Large intestine (tissue), 3 donors: ENCODE data around the gene PLAAT4. TPM values are rescaled to one million over a fixed set of nuclear protein-coding genes. Genes with fewer than 3 reads are reported as not detected.
"Not testable (repeated sequence)": the region's sequence is repeated elsewhere in the genome, so short reads cannot be mapped to it uniquely, and the experiment has no call there.

Source experiments
- DNase-seq, 2 donors: peaks; one replicate each; pipeline versions ENCODE4 v3.0.0 to v3.0.0-alpha.2; 2013
- H3K27ac ChIP-seq: one replicate; pipeline ENCODE4 v1.5.1; 2013; ENCODE audit warnings: low read length
- H3K27me3 ChIP-seq: 2 replicates; pipeline ENCODE4 v1.6.1; 2013; ENCODE audit warnings: low read length; ENCODE audit not compliant: control insufficient read depth, insufficient read depth
- H3K36me3 ChIP-seq: 2 replicates; pipeline ENCODE4 v1.6.1; 2013; ENCODE audit warnings: low read length; ENCODE audit not compliant: control insufficient read depth, insufficient read depth
- H3K4me1 ChIP-seq: one replicate; pipeline ENCODE4 v1.6.1; 2013; ENCODE audit warnings: low read length; ENCODE audit not compliant: control insufficient read depth, insufficient read depth
- H3K4me3 ChIP-seq: one replicate; pipeline ENCODE4 v1.5.1; 2013; ENCODE audit warnings: low read length
- H3K9me3 ChIP-seq: one replicate; pipeline ENCODE4 v1.6.1; 2013; ENCODE audit warnings: mild to moderate bottlenecking, low read depth, low read length, moderate library complexity; ENCODE audit not compliant: control insufficient read depth
- WGBS: methylation state at CpG from one replicate; pipeline ENCODE4 v1.1.5; 2013; ENCODE audit warnings: low lambda C conversion rate; ENCODE audit not compliant: insufficient coverage; 5-methylcytosine and 5-hydroxymethylcytosine counted together
- polyA plus RNA-seq: library from polyadenylated mRNA; unstranded; fragments of 120-200 nt; gene quantifications from one replicate; pipeline ENCODE4 v1.2.1, GENCODE V29; 2013

The PLAAT4 gene
- polyA plus RNA-seq, 1 donor, result 20.3 TPM

DNA sequence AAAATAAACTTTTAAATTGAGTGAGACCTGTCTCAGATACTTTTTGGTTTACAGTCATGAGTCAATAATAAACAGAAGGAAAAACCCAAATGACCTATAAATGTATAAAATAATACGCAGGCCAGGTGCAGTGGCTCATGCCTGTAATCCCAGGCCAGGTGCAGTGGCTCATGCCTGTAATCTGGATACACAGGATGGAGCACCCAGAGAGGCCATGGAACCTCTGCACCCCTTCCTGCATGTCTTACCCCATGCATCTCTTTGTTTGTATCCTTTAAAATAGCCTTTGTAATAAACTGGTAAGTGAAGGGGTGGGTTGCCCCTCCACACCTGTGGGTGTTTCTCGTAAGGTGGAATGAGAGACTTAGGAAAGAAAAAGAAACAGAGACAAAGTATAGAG is 8.9 kb upstream of the PLAAT4 start:
- WGBS, result no CpG with 5 or more reads among the region's 2 CpGs
- peaks cover 8% of the 10 kb centered on the region for H3K4me1 ChIP-seq
- no peaks in the 10 kb centered on the region for H3K27me3 ChIP-seq
- DNase-seq, result no peak
- no peaks in the 10 kb centered on the region for H3K36me3 ChIP-seq
- H3K27ac ChIP-seq, result no peak overlapping the region
- peaks cover 16% of the 10 kb centered on the region for H3K9me3 ChIP-seq
- H3K4me3 ChIP-seq, result no peak overlapping the region

GRCh38 chr11:63528156-63528555 is 8.5 kb upstream of the PLAAT4 start:
- H3K27ac ChIP-seq, DNase-seq, H3K4me1 ChIP-seq, H3K4me3 ChIP-seq, H3K36me3 ChIP-seq, H3K27me3 ChIP-seq: not testable (repeated sequence)
- peaks cover 11% of the 10 kb centered on the region for H3K9me3 ChIP-seq
- no CpG with 5 or more reads among the region's 11 CpGs for WGBS

- no CpG with 5 or more reads among the region's 3 CpGs for WGBS
- H3K9me3 ChIP-seq, H3K27me3 ChIP-seq, H3K27ac ChIP-seq, H3K4me1 ChIP-seq, H3K4me3 ChIP-seq, H3K36me3 ChIP-seq: not testable (repeated sequence)
- DNase-seq, result peak in 1 of 2 donors; percentile 25
These were observed 7.8 kb upstream of the PLAAT4 start for GRCh38 chr11:63528729-63529278.

- H3K4me3 ChIP-seq, H3K27ac ChIP-seq, H3K27me3 ChIP-seq, H3K4me1 ChIP-seq, DNase-seq, H3K9me3 ChIP-seq, H3K36me3 ChIP-seq: not testable (repeated sequence)
- 20% methylated on average over 1 of the region's 6 CpGs for WGBS
These were observed 7.2 kb upstream of the PLAAT4 start for GRCh38 chr11:63529373-63529772.

GRCh38 chr11:63530021-63530420 is 6.6 kb upstream of the PLAAT4 start:
- Histone ChIP-seq H3K27me3 (no peaks in the 10 kb centered on the region), H3K9me3 (no peaks in the 10 kb centered on the region), H3K27ac (no peak overlapping the region), H3K4me1 (peaks cover 11% of the 10 kb centered on the region), H3K36me3 (no peaks in the 10 kb centered on the region), H3K4me3 (no peak overlapping the region)
- DNase-seq, result no peak
- no CpG with 5 or more reads among the region's 2 CpGs for WGBS

DNA sequence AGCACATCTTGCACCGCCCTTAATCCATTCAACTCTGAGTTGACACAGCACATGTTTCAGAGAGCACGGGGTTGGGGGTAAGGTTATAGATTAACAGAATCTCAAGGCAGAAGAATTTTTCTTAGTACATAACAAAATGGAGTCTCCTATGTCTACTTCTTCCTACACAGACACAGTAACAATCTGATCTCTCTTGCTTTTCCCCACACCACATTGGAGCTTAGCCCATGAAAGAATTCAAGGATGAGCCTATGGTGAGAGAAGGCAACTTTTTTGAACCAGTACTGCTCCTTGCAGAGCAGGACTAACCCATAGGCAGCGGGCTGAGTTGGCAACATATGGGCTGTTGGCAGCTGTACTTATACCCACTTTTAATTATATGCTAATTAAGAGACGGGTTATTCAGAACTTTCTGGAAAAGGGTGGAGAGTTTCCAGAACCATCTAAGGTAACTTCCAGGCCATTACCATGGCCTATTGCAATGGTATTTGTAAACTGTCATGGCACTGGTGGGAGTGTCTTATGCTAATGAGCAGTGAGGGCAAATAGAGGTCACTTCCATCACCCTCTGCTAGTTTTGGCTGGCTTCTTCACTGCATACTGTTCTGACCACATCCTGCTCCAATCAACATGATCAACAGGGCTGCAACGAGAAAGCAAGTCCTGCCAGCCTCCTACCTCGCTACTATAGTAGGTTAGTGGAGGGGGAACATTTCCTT is 5.4 kb upstream of the PLAAT4 start:
- H3K27ac ChIP-seq, H3K4me3 ChIP-seq, H3K36me3 ChIP-seq, DNase-seq, H3K9me3 ChIP-seq, H3K27me3 ChIP-seq: not testable (repeated sequence)
- 100% methylated on average over 1 of the region's 6 CpGs for WGBS
- H3K4me1 ChIP-seq, result peaks cover 13% of the 10 kb centered on the region

DNA sequence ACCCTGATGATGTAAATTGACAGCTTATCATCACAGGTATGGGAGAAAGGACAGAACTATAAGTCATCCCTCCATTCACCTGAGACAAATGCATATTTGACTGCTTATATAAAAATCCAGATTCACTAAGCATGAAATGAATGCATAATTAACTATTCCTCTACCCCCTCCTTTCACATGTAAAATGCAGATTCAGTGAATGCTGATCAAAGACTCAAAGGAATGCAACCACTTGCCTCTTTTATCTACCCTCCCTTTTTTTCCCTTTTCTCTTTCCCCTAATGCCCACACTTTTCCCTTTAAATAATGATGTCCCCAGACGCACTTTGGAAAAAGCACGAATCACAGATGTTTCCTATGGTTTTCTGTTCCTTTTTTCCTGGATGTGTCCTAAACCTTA is 4.5 kb upstream of the PLAAT4 start:
- DNase-seq, result no peak
- H3K27me3 ChIP-seq, result no peaks in the 10 kb centered on the region
- peaks cover 22% of the 10 kb centered on the region for H3K4me1 ChIP-seq
- H3K36me3 ChIP-seq, result no peaks in the 10 kb centered on the region
- H3K9me3 ChIP-seq, result no peaks in the 10 kb centered on the region
- 94% methylated on average over 2 of the region's 2 CpGs for WGBS
- H3K27ac ChIP-seq, result no peak overlapping the region
- no peak overlapping the region for H3K4me3 ChIP-seq

DNA sequence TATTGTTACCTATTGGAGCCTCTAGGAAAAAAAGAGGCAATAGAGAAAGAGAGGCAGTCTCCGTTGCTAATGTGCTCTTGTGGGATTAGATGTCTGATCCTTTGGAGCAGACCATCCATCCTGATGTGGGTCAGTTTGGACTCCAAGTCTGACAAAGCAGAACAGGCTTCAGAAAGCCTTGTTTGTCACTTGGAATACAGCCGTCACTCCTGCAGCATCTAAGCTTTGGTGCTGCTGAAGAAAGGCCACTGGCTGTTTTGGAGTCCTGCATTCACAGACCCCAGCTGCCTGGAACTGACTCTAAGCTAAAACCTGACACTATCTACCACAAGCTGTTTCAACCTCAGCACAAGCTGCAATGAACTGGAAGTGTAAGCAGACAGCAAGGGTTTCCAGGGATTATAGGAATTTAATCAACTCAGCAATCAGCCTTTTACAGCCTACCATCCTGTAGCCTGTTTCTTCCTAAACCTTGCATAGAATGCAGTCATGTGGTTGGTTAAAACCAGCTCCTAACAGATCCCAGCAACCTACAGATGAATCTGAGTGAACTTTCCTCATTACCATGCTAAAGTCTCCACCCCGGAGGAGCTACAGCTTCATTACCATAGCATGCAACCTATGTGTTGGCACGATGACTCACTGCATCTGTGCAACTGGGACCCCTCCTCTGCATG is 3.7 kb upstream of the PLAAT4 start:
- Histone ChIP-seq H3K4me1 (peaks cover 26% of the 10 kb centered on the region), H3K27ac (no peak overlapping the region), H3K9me3 (no peaks in the 10 kb centered on the region), H3K27me3 (no peaks in the 10 kb centered on the region), H3K4me3 (no peak overlapping the region), H3K36me3 (no peaks in the 10 kb centered on the region)
- no peak for DNase-seq
- no CpG with 5 or more reads among the region's 4 CpGs for WGBS

DNA sequence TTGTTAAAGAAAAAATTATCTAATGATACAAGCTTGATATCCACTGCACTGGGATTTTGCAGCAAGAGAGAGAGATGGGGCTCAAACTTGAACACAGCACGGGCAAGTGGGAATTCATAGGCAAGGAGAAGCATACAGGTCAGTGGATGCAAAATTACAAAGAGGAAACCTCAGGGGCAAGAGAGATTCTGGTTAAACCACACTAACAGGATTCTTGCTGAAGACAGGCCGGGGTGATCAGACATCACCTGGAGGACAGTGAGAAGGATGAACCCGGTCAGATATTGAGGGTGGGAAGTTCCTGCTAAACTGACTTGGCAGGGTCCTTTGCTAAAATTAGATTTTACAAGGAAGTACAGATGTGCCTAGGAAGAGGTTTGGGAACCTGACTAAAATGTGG is 2.5 kb upstream of the PLAAT4 start:
- H3K9me3 ChIP-seq, result no peaks in the 10 kb centered on the region
- H3K27ac ChIP-seq, result no peak overlapping the region
- H3K27me3 ChIP-seq, result no peaks in the 10 kb centered on the region
- H3K36me3 ChIP-seq, result no peaks in the 10 kb centered on the region
- no CpG with 5 or more reads among the region's 3 CpGs for WGBS
- peaks cover 24% of the 10 kb centered on the region for H3K4me1 ChIP-seq
- no peak for DNase-seq
- H3K4me3 ChIP-seq, result no peak overlapping the region

GRCh38 chr11:63534895-63535461 is 1.6 kb upstream of the PLAAT4 start:
- Histone ChIP-seq H3K27me3 (no peaks in the 10 kb centered on the region), H3K27ac (peak overlapping the region; percentile 38), H3K4me1 (peaks cover 23% of the 10 kb centered on the region), H3K4me3 (no peak overlapping the region), H3K36me3 (no peaks in the 10 kb centered on the region), H3K9me3 (no peaks in the 10 kb centered on the region)
- DNase-seq, result peak; percentile 43 to 68
- no CpG with 5 or more reads among the region's 5 CpGs for WGBS
